Left forelimb (tissue), 1 donor: Measurements from ENCODE around the gene MGAT5B.

Experiments used
- DNase-seq: peaks from one replicate; pipeline ENCODE4 v3.0.0-alpha.2; 2018; ENCODE audit warnings: low spot score

The MGAT5B gene

DNA sequence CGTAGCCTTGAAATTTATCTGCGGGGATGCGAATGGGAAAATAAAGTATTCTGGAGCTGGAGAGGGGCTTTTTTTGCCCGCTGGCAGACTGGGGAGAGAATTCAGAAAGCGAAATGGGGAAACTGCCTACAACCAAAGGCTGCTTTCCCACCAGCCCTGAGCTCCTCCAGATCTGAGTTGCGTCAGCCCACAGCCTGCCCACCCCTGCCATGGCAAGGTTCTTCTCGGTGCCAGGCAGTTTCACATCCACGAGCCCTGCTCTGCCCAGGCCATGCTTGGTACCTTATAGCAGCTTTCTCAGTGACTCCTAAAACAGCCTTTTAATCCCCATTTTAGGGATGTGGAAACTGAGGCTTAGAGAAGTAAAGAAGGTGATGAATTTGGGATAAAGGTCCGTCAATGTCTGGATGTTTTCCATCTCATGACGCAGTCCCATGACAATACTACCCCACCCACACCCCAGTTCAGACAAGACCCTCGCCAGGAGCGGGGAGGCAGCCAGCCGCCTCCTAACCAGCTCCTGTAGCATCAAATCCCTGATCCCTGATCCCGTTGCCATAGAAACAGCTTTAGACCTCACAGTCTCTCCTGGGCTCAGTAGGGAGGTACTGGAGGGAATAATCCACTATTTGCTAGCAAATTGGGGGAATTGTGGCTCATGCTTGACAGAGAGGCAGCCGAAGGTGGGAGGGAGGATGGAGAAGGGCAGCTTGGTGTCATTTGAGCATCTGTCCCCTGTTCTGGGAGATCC lies 113.5 kb downstream of the MGAT5B start:
- no peak for DNase-seq

DNA sequence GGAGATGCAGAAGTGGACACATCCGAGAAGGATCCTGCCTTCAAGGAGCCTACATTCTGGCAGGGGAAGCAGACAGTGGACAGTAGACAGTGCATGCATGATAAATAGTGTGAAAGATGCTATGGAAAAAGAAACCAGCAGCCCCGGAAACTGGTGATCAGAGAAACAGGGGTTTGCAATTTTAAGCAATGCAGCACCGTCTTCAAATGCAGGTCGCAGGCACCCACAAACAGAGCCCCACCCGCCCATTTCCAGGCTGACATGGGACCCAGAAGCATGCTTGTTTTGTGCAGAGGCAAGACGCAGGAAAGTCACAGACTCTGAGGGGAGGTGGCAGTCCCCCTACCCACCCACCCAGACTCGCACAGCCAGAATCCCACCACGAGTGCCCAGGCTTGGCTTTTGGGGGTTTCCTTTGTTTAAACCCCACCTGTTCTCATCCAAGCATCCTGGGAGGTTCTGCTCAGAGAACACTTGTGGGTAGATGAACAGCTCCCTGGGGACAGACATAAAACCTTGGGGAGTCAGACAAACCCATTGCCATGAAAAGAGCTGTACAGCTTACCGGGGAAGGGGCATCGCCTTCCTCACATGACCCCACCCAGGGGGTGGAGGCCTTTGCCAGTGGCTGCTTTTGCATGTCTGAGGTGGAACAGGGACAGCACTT lies 114.3 kb downstream of the MGAT5B start:
- no peak for DNase-seq

DNA sequence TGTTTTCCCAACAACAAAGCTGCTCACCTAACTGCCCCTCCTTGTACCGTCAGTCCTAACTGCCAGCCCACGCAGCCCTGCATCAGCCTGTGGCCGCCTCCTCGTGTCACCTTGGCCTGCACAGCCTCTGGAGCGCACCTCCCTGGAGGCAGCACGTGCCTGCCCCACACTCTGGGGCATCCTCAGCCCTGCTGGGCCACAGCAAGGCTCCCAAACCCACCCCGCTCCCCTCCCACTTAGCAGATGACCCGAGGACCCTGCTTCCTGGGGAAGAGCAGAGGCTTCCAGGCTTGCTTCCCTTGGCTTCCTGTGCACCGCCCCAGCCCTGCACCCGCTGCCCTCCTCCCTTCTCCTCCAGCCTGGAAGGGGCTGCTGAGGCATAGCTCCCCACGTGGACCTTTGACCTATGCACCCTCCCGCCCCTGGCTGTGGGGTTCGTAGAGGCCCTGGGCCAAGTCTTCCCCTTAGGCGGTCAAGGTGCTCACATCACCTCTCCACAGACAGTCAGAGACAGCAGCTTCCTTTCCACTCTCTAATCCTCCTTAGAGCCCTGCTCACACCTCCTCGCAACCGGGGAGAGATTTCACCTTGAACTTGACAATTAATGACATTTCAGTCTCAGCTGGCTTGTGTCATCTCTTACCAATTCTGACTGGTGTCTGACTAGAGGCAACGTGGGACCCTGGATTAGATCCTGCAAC lies 115.0 kb downstream of the MGAT5B start:
- no peak for DNase-seq

DNA sequence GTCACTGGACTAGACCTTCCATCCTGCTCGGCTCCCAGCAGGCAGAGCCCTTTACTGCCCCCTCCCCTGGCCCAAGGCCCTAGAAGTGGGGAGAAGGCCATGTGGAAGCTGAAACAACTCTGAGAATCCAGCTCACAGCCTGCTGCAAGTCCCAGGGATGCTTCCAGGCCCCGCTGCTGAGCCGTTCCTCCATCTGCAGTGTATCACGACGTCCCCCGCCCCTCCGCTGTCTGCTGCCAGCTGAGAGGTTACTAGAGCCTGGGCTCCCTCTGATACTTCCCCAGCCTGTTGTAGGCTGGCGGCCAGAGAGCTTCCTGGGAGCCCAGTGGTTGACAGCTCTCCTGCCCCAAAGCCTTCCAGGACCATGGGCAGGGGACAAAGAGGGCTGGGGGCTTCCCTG lies 118.2 kb downstream of the MGAT5B start:
- no peak for DNase-seq

DNA sequence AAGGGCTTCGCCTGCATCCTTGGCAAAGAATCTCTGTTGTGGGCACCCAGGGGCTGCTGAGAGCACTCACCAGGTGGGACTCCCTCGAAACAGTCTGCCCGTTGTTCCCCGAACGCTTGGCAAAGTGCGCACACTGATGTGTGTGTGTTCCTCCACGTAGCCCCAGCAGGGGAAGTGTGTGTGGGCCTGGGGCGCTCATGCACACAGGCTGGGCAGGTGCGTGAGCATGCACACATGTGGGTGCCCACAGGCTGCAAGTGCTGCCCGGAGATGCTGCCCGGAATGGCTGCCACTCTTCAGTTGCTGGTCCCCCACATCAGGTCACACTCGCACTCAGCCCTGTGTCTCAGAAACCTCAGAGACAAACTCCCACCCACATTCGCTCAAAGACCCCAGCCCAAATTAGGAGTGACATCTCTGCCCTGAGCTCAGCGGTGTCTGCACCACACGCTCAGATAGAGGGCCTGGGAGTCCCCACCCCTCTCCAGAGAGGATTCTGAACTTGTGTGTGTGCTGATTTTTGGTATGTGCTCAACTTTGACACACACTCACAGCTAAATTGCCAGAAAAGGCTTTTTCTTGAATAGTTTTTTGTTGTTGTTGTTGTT lies 119.4 kb downstream of the MGAT5B start:
- no peak for DNase-seq

DNA sequence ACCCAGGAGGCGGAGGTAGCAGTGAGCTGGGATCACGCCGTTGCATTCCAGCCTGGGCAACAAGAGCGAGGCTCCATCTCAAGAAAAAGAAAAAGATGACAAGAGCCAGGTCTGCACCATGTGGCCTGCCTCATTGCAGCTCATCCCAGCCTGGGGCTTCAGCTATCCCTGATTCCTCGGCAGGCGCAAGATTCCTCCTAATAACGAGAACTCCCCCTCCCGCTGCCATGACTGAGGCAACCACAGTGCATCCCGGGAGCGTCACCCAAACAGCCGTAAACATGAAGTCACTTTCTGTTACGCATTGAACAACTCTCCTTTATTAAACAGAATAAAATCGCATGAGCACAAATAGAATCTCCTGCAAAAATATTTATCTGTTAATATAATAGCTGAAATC lies 120.6 kb downstream of the MGAT5B start:
- no peak for DNase-seq

DNA sequence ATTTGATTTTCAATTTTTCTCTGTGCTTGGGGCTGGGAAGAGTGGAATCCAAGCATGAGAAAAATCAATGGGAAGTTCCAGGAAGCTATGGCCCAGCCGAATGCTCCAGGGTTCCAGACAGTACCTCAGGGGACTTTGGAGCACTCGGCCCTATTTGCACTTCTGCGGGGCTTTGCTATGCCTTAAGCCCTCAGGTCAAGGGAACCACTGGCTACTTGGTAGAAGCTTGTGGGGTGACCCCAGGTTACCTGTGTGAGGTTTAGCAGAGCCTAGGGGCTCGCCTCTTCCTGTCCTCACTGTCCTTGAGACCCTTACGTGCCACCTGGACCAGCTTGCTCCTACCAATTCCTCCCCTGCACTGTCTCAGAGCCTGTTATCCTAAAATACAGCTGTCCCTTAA lies 121.3 kb downstream of the MGAT5B start:
- no peak for DNase-seq

DNA sequence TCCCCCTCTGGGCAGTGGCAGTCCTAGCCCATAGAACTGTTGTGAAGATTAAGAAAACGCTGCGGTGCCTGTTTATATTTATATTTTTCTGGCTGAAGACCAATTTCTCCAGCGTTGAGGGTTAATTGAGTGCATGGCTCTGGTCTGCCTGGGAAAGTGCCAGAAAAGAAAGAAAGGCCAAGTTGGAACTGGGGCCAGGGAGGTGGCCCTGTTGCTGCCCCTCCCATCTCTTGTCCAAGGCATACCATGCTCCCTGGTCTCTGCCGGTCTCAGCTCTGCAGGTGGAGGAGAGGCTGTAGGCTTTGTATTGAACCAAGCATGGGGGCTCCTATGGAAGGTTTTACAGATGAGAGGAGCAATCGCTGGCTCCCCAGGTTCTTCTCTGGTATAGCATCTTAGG lies 124.7 kb downstream of the MGAT5B start:
- DNase-seq, result no peak

DNA sequence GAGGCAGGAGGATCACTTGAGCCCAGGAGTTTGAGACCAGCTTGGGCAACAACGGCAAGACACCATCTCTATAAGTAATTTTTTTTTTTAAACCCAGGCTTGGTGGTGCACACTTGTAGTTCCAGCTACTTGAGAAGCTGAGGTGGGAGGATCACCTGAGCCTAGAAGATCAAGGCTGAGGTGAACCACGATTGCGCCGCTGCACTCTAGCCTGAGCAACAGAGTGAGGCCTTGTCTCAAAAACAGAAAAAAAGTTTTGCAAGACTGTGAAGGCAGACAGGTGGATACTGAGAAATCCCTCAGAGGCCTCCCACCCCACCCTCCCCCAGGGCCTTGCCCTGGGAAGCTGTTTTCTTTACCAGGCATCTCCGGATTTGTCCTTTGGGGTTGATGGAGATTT lies 125.4 kb downstream of the MGAT5B start:
- DNase-seq, result no peak

DNA sequence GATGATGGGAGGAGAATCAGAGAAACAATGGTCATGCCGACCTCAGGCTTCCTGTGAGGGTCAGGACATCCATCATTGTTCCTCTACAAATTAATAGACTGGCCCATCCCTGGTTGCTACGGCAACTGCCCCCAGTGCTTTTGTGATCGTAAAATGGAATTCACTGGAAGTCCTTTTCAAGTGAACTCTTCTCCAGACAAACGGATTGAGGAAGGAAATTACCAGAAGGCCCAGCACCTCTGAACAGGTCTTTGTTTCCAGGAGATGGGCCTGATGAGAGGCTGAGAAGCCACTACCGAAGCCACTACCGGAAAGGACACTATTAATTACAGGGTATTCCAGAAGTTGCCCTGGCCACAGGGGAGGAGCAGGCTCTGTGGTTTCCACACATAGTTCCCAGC lies 126.0 kb downstream of the MGAT5B start:
- no peak for DNase-seq

DNA sequence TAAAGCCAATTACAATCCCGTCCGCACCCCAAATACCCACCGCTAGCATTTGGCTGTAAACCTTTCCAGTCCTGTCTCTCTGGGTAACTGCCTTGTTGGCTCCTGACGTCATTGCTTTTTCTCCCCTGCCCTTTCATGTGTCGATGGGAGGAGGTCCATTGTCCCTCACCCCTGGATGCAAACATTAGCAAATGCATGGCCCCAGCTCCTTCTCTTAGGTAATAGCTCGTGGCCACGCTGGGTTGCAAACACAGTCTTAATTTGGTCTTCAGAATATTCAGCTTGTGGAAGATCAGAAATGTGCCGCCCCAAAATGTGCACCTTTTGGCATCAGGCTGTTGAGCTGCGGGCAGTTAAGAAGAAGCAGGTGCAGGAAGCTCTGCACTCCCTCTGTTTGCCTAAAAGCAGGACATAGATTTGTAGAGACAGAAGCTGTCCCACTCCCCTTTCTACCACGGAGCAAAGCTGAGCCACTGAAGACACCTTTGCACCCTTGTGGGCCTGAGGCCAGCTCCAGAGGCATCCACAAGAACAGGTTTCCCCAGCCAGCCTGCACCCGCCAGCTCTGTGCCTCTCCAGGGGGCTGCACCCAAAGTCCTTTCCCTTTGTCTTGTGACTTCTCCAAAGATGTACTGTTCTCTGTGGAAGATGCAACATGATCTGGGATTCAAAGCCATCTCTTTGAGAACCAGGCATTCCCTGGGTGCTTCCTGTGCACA lies 127.3 kb downstream of the MGAT5B start:
- DNase-seq, result no peak

DNA sequence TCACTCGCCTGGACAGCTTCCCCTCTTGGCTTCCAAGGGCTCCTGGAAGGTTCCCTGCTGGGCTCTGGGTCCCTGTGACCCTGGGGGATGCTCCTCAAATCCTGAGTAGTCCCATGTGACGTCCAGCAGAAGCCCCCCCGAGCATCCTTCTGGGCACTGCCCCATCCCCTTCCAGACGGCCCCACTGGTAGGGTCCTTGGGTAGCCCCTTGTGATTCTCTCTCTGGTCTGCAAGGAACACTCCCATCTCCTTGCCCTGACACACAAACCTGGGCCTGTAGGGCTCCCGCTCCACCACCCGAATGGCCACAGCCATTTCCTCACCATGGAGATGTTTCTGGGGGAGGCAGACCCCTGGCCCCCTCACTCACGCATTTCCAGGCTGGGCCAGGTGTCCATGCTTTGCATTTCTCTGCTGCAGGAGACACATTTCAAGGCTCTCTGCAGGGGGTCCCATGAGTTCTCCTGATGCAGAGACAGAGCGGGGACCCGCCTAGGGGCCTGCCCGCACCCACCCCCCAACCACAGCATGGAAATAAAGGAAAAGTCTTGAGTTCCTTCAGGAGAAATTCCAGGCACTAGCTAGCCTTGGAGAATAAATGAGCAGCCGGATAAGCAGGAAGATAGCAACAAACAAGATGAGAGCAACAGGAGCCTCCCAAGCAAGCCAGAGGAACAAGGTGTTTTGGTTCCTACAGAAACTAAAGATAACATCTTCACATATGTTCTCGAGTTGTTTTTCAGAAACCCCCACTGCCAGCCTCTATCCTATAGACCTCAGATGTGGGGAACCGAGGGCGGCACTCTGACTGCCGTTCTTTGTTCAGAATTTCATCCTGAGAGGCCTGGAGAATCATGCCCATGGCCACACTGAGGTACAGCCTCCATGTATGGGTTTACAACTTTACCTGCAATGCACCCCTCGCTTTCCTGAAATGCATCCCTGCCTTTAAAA lies 128.8 kb downstream of the MGAT5B start:
- DNase-seq, result no peak

DNA sequence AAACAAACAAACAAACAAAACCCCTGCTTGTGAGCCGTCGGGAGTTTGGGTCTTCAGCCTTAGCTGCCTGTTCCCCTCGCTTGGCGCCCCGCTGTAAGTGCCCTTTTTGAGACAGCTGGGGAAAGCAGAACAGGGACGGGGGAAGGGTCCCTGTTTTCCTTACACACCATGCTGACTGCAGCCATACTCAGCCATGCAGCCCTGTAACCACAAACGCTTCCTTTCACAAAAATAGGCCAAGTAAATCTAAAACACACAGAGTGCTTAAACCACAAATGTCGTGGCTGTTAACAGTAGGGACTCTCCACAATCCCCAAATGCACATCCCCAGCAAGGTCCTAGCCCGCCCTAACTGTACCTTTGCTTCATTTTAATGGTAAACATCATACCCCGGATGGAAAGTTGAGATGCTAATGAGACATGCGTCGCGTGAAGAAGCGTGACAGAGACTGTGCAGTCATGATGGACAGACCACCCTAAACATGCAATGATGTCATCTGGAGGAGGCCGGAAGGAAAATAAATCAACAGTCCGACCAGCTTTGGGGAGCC lies 129.9 kb downstream of the MGAT5B start:
- DNase-seq, result no peak

DNA sequence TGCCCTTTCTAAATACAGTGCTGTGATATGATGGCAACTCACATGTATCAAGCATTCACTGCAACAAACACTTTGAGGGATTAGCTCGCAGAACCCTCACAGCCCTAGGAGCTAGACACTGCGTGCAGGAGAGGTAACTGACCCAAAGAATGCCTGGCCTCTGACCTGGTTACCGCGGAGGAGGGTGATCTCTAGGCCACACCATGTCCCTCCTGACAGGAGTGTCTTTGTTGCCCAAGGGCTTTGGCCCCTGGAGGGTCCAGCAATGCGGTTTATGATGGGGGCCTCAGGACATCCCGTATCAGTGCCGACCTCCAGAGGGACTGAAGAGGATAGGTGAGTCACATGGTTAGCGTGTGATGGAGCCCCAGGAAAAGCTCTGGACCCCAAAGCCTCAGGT lies 130.6 kb downstream of the MGAT5B start:
- no peak for DNase-seq
